Measurements from ENCODE around the gene UBN2. TPM values are rescaled to one million over a fixed set of nuclear protein-coding genes. Genes with fewer than 3 reads are reported as not detected.

The UBN2 gene
- total and polyA plus RNA-seq, 2 of the 13 experiments (the other 11 are each of a cell fraction or from before 2014, with no cell fraction given) = 5.6 to 5.7 TPM

- Histone ChIP-seq H2AFZ (ENCODE audit: low read length) (no peak overlapping the region), H3K27me3 (ENCODE audit: control insufficient read depth in 1 of 2, insufficient read depth in 2 of 2, low read length in 2 of 2) (no peaks in the 10 kb centered on the region), H3K9me3 (ENCODE audit: low read length) (no peaks in the 10 kb centered on the region), H3K36me3 (replicated peaks in 1 of 2; ENCODE audit: control insufficient read depth in 1 of 2, insufficient read depth in 2 of 2, low read length in 2 of 2) (peaks cover 5 to 69% of the 10 kb centered on the region in 2 experiments; a peak in 4 of 5 replicates), H3K4me1 (ENCODE audit: insufficient read depth, low read length) (peaks cover 11% of the 10 kb centered on the region), H3K79me2 (ENCODE audit: insufficient read depth, low read length) (no peaks in the 10 kb centered on the region), H3K9ac (ENCODE audit: insufficient read depth, low read depth, low read length) (no peak overlapping the region), H3K4me2 (ENCODE audit: low read depth, low read length) (no peak overlapping the region), H3K27ac (ENCODE audit: extremely low read length, insufficient read depth, low read length) (no peak overlapping the region), H3K4me3 (replicated peaks in 1 of 3; ENCODE audit: insufficient read depth in 1 of 3, low read depth in 2 of 3, low read length in 3 of 3) (no peak overlapping the region), H4K20me1 (ENCODE audit: insufficient read depth, low read length) (no peaks in the 10 kb centered on the region)
- no peak for TF ChIP-seq DDIT3 (CRISPR knock-in tag; IDR thresholded peaks at IDR 0.05)
- TF ChIP-seq ZNF687 (CRISPR knock-in tag; IDR thresholded peaks at IDR 0.05) = no peak
- no peak for TF ChIP-seq ESRRA (CRISPR knock-in tag; IDR thresholded peaks at IDR 0.05; ENCODE audit: low read depth)
- TF ChIP-seq ZMAT3 (CRISPR knock-in tag; conservative IDR thresholded peaks at IDR 0.05) = no peak
- TF ChIP-seq POLR2A (IDR thresholded peaks at IDR 0.05; ENCODE audit: insufficient read depth in 1 of 2, low read depth in 2 of 2, low read length in 2 of 2) = no peak
- no peak for TF ChIP-seq ZNF766 (CRISPR knock-in tag; IDR thresholded peaks at IDR 0.05; ENCODE audit: borderline replicate concordance)
- no peak for TF ChIP-seq ZNF841 (CRISPR knock-in tag; IDR thresholded peaks at IDR 0.05; ENCODE audit: borderline replicate concordance)
- TF ChIP-seq ZNF558 (CRISPR knock-in tag; IDR thresholded peaks at IDR 0.05; ENCODE audit: borderline replicate concordance) = no peak
- TF ChIP-seq YEATS2 (CRISPR knock-in tag; IDR thresholded peaks at IDR 0.05; ENCODE audit: borderline replicate concordance) = no peak
- no peak for TF ChIP-seq FIP1L1 (IDR thresholded peaks at IDR 0.05; ENCODE audit: borderline replicate concordance, insufficient read depth, low read depth, low read length)
- no peak for TF ChIP-seq ZFY (CRISPR knock-in tag; IDR thresholded peaks at IDR 0.05)
- no peak for DNase-seq (ENCODE audit: low spot score)
- ChIA-PET POLR2A (no interaction called here), CTCF (ENCODE audit: low intra/inter-chr PET ratio, low total read pairs) (no interaction called here)
- no peak for FAIRE-seq
- 98% methylated on average over 3 of the region's 3 CpGs for WGBS (ENCODE audit: low lambda C conversion rate)
- intact Hi-C loops (cut with micrococcal nuclease; ENCODE audit: unreplicated experiment) (no loop called here), in situ Hi-C loops (cut with HindIII; ENCODE audit: extremely low pct_ligation_motif_present, low pct_unique_long_range_greater_than_20kb) (no loop called here)
- no peak for ATAC-seq
- BruUV-seq (replicated peaks) = no TSS peak
Observed at GRCh38 chr7:139264220-139264619, 33.2 kb downstream of the UBN2 start.
